ENCODE data around the gene SLC25A13. TPM values are rescaled to one million over a fixed set of nuclear protein-coding genes. Genes with fewer than 3 reads are reported as not detected.
"Not testable (repeated sequence)": the region's sequence is repeated elsewhere in the genome, so short reads cannot be mapped to it uniquely, and the experiment has no call there.

SLC25A13 gene
- total RNA-seq, 1 donor from 2014 or later = 11.6 TPM

- no peak for ATAC-seq (ENCODE audit: poor library complexity)
- DNase-seq = no peak
- intact Hi-C loops (cut with DNase I) = no loop called here
Measured at GRCh38 chr7:96187735-96188134, 134.2 kb downstream of the SLC25A13 start.

GRCh38 chr7:96184783-96185182 is 137.1 kb downstream of the SLC25A13 start:
- ATAC-seq (ENCODE audit: poor library complexity) (no peak), DNase-seq (no peak)
- intact Hi-C loops (cut with DNase I) = no loop called here

GRCh38 chr7:96183163-96183670 is 138.7 kb downstream of the SLC25A13 start:
- intact Hi-C loops (cut with DNase I) = no loop called here
- DNase-seq (no peak), ATAC-seq (ENCODE audit: poor library complexity) (no peak)

GRCh38 chr7:96182424-96183158 is 139.3 kb downstream of the SLC25A13 start:
- ATAC-seq (ENCODE audit: poor library complexity) (no peak), DNase-seq (no peak)
- intact Hi-C loops (cut with DNase I) = no loop called here

- intact Hi-C loops (cut with DNase I) = no loop called here
- DNase-seq = no peak
Measured at GRCh38 chr7:96181174-96181573, 140.7 kb downstream of the SLC25A13 start.

GRCh38 chr7:96179837-96180236 is 142.1 kb downstream of the SLC25A13 start:
- intact Hi-C loops (cut with DNase I) = no loop called here
- DNase-seq = no peak
- ATAC-seq (ENCODE audit: poor library complexity) = no peak

More at GRCh38 chr7:96181174-96181573, 140.7 kb downstream of the SLC25A13 start:
- no peak for ATAC-seq (ENCODE audit: poor library complexity)

- intact Hi-C loops (cut with DNase I) = no loop called here
- no peak for DNase-seq
- ATAC-seq (ENCODE audit: poor library complexity) = no peak
Measured at GRCh38 chr7:96179341-96179740, 142.6 kb downstream of the SLC25A13 start.

GRCh38 chr7:96178581-96178980 is 143.3 kb downstream of the SLC25A13 start:
- no peak for DNase-seq
- intact Hi-C loops (cut with DNase I) = no loop called here
- ATAC-seq (ENCODE audit: poor library complexity) = no peak

GRCh38 chr7:96177353-96177752 is 144.5 kb downstream of the SLC25A13 start:
- ATAC-seq (ENCODE audit: poor library complexity) (no peak), DNase-seq (no peak)
- intact Hi-C loops (cut with DNase I) = no loop called here

- no peak for DNase-seq
Measured at GRCh38 chr7:96174812-96175211, 147.1 kb downstream of the SLC25A13 start.

GRCh38 chr7:96173781-96174180 is 148.1 kb downstream of the SLC25A13 start:
- intact Hi-C loops (cut with DNase I) = no loop called here
- ATAC-seq (ENCODE audit: poor library complexity) (no peak), DNase-seq (no peak)

More at GRCh38 chr7:96174812-96175211, 147.1 kb downstream of the SLC25A13 start:
- intact Hi-C loops (cut with DNase I) = no loop called here
- no peak for ATAC-seq (ENCODE audit: poor library complexity)

GRCh38 chr7:96169439-96169838 is 152.5 kb downstream of the SLC25A13 start:
- intact Hi-C loops (cut with DNase I) = no loop called here
- ATAC-seq (ENCODE audit: poor library complexity) (no peak), DNase-seq (no peak)

GRCh38 chr7:96167424-96167823 is 154.5 kb downstream of the SLC25A13 start:
- no peak for DNase-seq
- no peak for ATAC-seq (ENCODE audit: poor library complexity)
- intact Hi-C loops (cut with DNase I) = no loop called here

GRCh38 chr7:96161897-96162296 is 160.0 kb downstream of the SLC25A13 start:
- intact Hi-C loops (cut with DNase I) = no loop called here
- DNase-seq (no peak), ATAC-seq (ENCODE audit: poor library complexity) (no peak)

GRCh38 chr7:96157856-96158255 is 164.0 kb downstream of the SLC25A13 start:
- intact Hi-C loops (cut with DNase I) = no loop called here
- no peak for DNase-seq
- ATAC-seq (ENCODE audit: poor library complexity) = no peak

- intact Hi-C loops (cut with DNase I); DNase-seq; ATAC-seq (ENCODE audit: poor library complexity): not testable (repeated sequence)
Measured at GRCh38 chr7:96154506-96154905, 167.4 kb downstream of the SLC25A13 start.

- intact Hi-C loops (cut with DNase I) = no loop called here
- ATAC-seq (ENCODE audit: poor library complexity) (no peak), DNase-seq (no peak)
Measured at GRCh38 chr7:96152706-96153105, 169.2 kb downstream of the SLC25A13 start.

- intact Hi-C loops (cut with DNase I) = no loop called here
- no peak for ATAC-seq (ENCODE audit: poor library complexity)
- DNase-seq = no peak
Measured at GRCh38 chr7:96151889-96152288, 170.0 kb downstream of the SLC25A13 start.

GRCh38 chr7:96144260-96144526 is 177.7 kb downstream of the SLC25A13 start:
- DNase-seq (no peak), ATAC-seq (ENCODE audit: poor library complexity) (no peak)
- intact Hi-C loops (cut with DNase I) = no loop called here

GRCh38 chr7:96143495-96144259 is 178.2 kb downstream of the SLC25A13 start:
- intact Hi-C loops (cut with DNase I) = no loop called here
- DNase-seq = no peak
- no peak for ATAC-seq (ENCODE audit: poor library complexity)

Measured in Right ventricle myocardium superior (tissue), 1 donor.